H9 (cell line): ENCODE results near the gene NT5DC1. TPM values are rescaled to one million over a fixed set of nuclear protein-coding genes. Genes with fewer than 3 reads are reported as not detected.

Experiments
- DNase-seq: peaks from one replicate; pipeline ENCODE4 v3.0.0-alpha.2; 2017
- H2AFZ ChIP-seq: one replicate; pipeline ENCODE4 v1.6.1; 2013; ENCODE audit warnings: mild to moderate bottlenecking, low read length, control low read depth, moderate library complexity
- H2AK5ac ChIP-seq: 2 replicates; pipeline ENCODE4 v1.6.1; 2013; ENCODE audit warnings: low read length, control low read depth, mixed read lengths; ENCODE audit not compliant: insufficient read length
- H2BK120ac ChIP-seq: one replicate; pipeline ENCODE4 v1.6.1; 2013; ENCODE audit warnings: low read depth, mild to moderate bottlenecking, low read length, control low read depth, inconsistent platforms; ENCODE audit not compliant: poor library complexity, severe bottlenecking
- H2BK12ac ChIP-seq: 2 replicates; pipeline ENCODE4 v1.6.1; 2013; ENCODE audit warnings: low read length, control low read depth, mixed read lengths, low read depth; ENCODE audit not compliant: insufficient read length
- H2BK15ac ChIP-seq: 2 replicates; pipeline ENCODE4 v1.6.1; 2013; ENCODE audit warnings: low read depth, low read length, control low read depth
- H2BK20ac ChIP-seq: one replicate; pipeline ENCODE4 v1.6.1; 2013; ENCODE audit warnings: low read depth, mild to moderate bottlenecking, low read length, control low read depth, inconsistent platforms; ENCODE audit not compliant: poor library complexity, severe bottlenecking
- H2BK5ac ChIP-seq: 2 replicates; pipeline ENCODE4 v1.6.1; 2013; ENCODE audit warnings: low read length, control low read depth, mixed read lengths; ENCODE audit not compliant: insufficient read length
- H3K14ac ChIP-seq: 2 replicates; pipeline ENCODE4 v1.6.1; 2013; ENCODE audit warnings: low read length, control low read depth; ENCODE audit not compliant: insufficient read depth
- H3K18ac ChIP-seq: 2 replicates; pipeline ENCODE4 v1.6.1; 2013; ENCODE audit warnings: low read depth, mild to moderate bottlenecking, mixed read lengths, low read length, control low read depth; ENCODE audit not compliant: insufficient read length
- H3K23ac ChIP-seq: 2 replicates; pipeline ENCODE4 v1.6.1; 2013; ENCODE audit warnings: low read length, control low read depth, mixed read lengths, low read depth; ENCODE audit not compliant: insufficient read length
- H3K23me2 ChIP-seq: 2 replicates; pipeline ENCODE4 v1.6.1; 2013; ENCODE audit warnings: low read depth, mild to moderate bottlenecking, mixed read lengths, low read length, control low read depth; ENCODE audit not compliant: insufficient read length, poor library complexity, severe bottlenecking
- H3K27ac ChIP-seq: 2 replicates; pipeline ENCODE4 v1.5.1; 2013; ENCODE audit warnings: low read length, control low read depth, mixed read lengths, low read depth; ENCODE audit not compliant: insufficient read length
- H3K27me3 ChIP-seq: 2 replicates; pipeline ENCODE4 v1.6.1; 2013; ENCODE audit warnings: low read length, control low read depth, inconsistent platforms; ENCODE audit not compliant: insufficient read depth
- H3K4ac ChIP-seq: 2 replicates; pipeline ENCODE4 v1.6.1; 2013; ENCODE audit warnings: low read depth, mild to moderate bottlenecking, control low read depth, inconsistent platforms, low read length, moderate library complexity
- H3K4me1 ChIP-seq: 2 replicates; pipeline ENCODE4 v1.6.1; 2013; ENCODE audit warnings: low read length, control low read depth, inconsistent platforms; ENCODE audit not compliant: insufficient read depth
- H3K4me2 ChIP-seq: 2 replicates; pipeline ENCODE4 v1.6.1; 2013; ENCODE audit warnings: low read length, control low read depth, mixed read lengths; ENCODE audit not compliant: insufficient read length, insufficient read depth
- H3K56ac ChIP-seq: 2 replicates; pipeline ENCODE4 v1.6.1; 2013; ENCODE audit warnings: low read depth, mild to moderate bottlenecking, mixed read lengths, low read length, control low read depth; ENCODE audit not compliant: insufficient read length
- H3K79me1 ChIP-seq: 2 replicates; pipeline ENCODE4 v1.6.1; 2013; ENCODE audit warnings: low read depth, mild to moderate bottlenecking, moderate library complexity, low read length, control low read depth, inconsistent platforms; ENCODE audit not compliant: insufficient read depth, poor library complexity, severe bottlenecking
- H3K79me2 ChIP-seq: 2 replicates; pipeline ENCODE4 v1.6.1; 2013; ENCODE audit warnings: low read length, control low read depth, inconsistent platforms; ENCODE audit not compliant: insufficient read depth
- H3K9ac ChIP-seq: 2 replicates; pipeline ENCODE4 v1.6.1; 2013; ENCODE audit warnings: low read length, control low read depth, mixed read lengths; ENCODE audit not compliant: insufficient read length; ENCODE audit errors: extremely low read depth
- H3K9me3 ChIP-seq: one replicate; pipeline ENCODE4 v1.6.1; 2013; ENCODE audit warnings: low read depth, low read length, inconsistent platforms; ENCODE audit not compliant: control insufficient read depth
- H3T11ph ChIP-seq: one replicate; pipeline ENCODE4 v1.6.1; 2013; ENCODE audit warnings: mild to moderate bottlenecking, low read length, control low read depth, inconsistent platforms
- H4K20me1 ChIP-seq: one replicate; pipeline ENCODE4 v1.6.1; 2013; ENCODE audit not compliant: control insufficient read depth, insufficient read length, insufficient read depth
- H4K5ac ChIP-seq: 2 replicates; pipeline ENCODE4 v1.6.1; 2013; ENCODE audit warnings: low read depth, mild to moderate bottlenecking, mixed read lengths, low read length, control low read depth; ENCODE audit not compliant: insufficient read length
- H4K8ac ChIP-seq: replicated peaks from 2 replicates; pipeline ENCODE4 v1.6.1; 2013; ENCODE audit warnings: low read length, control low read depth, mixed read lengths, low read depth; ENCODE audit not compliant: insufficient read length
- H4K91ac ChIP-seq: 2 replicates; pipeline ENCODE4 v1.6.1; 2013; ENCODE audit warnings: low read depth, mild to moderate bottlenecking, moderate library complexity, mixed read lengths, low read length, control low read depth; ENCODE audit not compliant: insufficient read length
- H3K27ac Mint-ChIP-seq, 3 experiments: 2 replicates in 2 of 3; 3 replicates in 1 of 3; pipeline ENCODE4 v1.8.0; 2020 to 2021; ENCODE audit warnings: mixed read lengths in 3 of 3, mild to moderate bottlenecking in 1 of 3, moderate library complexity in 1 of 3
- H3K27me3 Mint-ChIP-seq: 2 replicates; pipeline ENCODE4 v1.8.0; 2021; ENCODE audit warnings: low read depth, mild to moderate bottlenecking, moderate library complexity, mixed read lengths
- H3K36me3 Mint-ChIP-seq, 3 experiments: 2 replicates in 2 of 3; 3 replicates in 1 of 3; pipeline ENCODE4 v1.8.0; 2020 to 2021; ENCODE audit warnings: low read depth in 3 of 3, mixed read lengths in 3 of 3; ENCODE audit not compliant: insufficient read depth in 1 of 3
- H3K4me1 Mint-ChIP-seq, 2 experiments: 2 replicates each; pipeline ENCODE4 v1.8.0; 2020; ENCODE audit warnings: mixed read lengths in 2 of 2
- H3K4me3 Mint-ChIP-seq, 2 experiments: 2 replicates in 1 of 2; 3 replicates in 1 of 2; pipeline ENCODE4 v1.8.0; 2020 to 2021; ENCODE audit warnings: mild to moderate bottlenecking in 2 of 2, mixed read lengths in 2 of 2, moderate library complexity in 1 of 2
- H3K9me3 Mint-ChIP-seq, 2 experiments: 2 replicates in 1 of 2; 3 replicates in 1 of 2; pipeline ENCODE4 v1.8.0; 2020; ENCODE audit warnings: mild to moderate bottlenecking in 2 of 2, mixed read lengths in 2 of 2, moderate library complexity in 1 of 2
- CTCF ChIP-seq: fragments of 200-600 bp; sonication (generic); conservative IDR thresholded peaks from 3 replicates; pipeline ENCODE4 v1.8.0; 2021; ENCODE audit warnings: antibody characterized with exemption, mild to moderate bottlenecking
- WGBS: extraction: QIAGEN DNeasy Blood & Tissue Kit; methylation state at CpG from one replicate; pipeline ENCODE4 v1.1.7; 2013; ENCODE audit warnings: missing lambda C conversion rate, low lambda C conversion rate, mixed read lengths; ENCODE audit not compliant: insufficient read length; ENCODE audit errors: extremely low coverage; 5-methylcytosine and 5-hydroxymethylcytosine counted together
- total RNA-seq: library from RNA; stranded (reverse); gene quantifications from 2 replicates; pipeline ENCODE4 v1.2.1, GENCODE V29; 2021

NT5DC1 gene
- total RNA-seq, 1 experiment from 2014 or later: 64.9 TPM

- Histone ChIP-seq H3K79me2 (no peaks in the 10 kb centered on the region), H3T11ph (no peak overlapping the region), H2BK15ac (no peak overlapping the region), H3K4ac (no peak overlapping the region), H2BK20ac (no peak overlapping the region), H3K4me1 (no peaks in the 10 kb centered on the region), H3K9me3 (no peaks in the 10 kb centered on the region), H2BK5ac (no peak overlapping the region), H3K79me1 (no peaks in the 10 kb centered on the region), H4K20me1 (no peaks in the 10 kb centered on the region), H3K23me2 (no peaks in the 10 kb centered on the region), H4K91ac (no peak overlapping the region), H3K9ac (no peak overlapping the region), H4K8ac (no peak overlapping the region), H2AK5ac (no peak overlapping the region), H3K14ac (no peak overlapping the region), H3K23ac (no peak overlapping the region), H3K4me2 (no peak overlapping the region), H2BK12ac (no peak overlapping the region), H3K56ac (no peak overlapping the region), H4K5ac (no peak overlapping the region), H2BK120ac (no peak overlapping the region), H3K27me3 (no peaks in the 10 kb centered on the region), H2AFZ (no peak overlapping the region), H3K27ac (no peak overlapping the region), H3K18ac (no peak overlapping the region)
- TF ChIP-seq CTCF: no peak
- no peak overlapping the region for H3K27ac Mint-ChIP-seq
- no peak overlapping the region for H3K4me3 Mint-ChIP-seq
- no peaks in the 10 kb centered on the region for H3K9me3 Mint-ChIP-seq
- no peaks in the 10 kb centered on the region for H3K27me3 Mint-ChIP-seq
- no peak for DNase-seq
- no peaks in the 10 kb centered on the region for H3K36me3 Mint-ChIP-seq
- no CpG with 5 or more reads among the region's 2 CpGs for WGBS
- H3K4me1 Mint-ChIP-seq: peaks cover 5 to 9% of the 10 kb centered on the region in 2 experiments
Observed at GRCh38 chr6:116070616-116071389, 29.9 kb upstream of the NT5DC1 start.
